Measurements from ENCODE around the gene PPARG.

Gene PPARG

GRCh38 chr3:12300137-12300536 is 11.3 kb downstream of the PPARG start:
- Histone ChIP-seq H3K79me2 (ENCODE audit: control insufficient read depth, low read length) (no peaks in the 10 kb centered on the region), H3K9me3 (ENCODE audit: control insufficient read depth, insufficient read depth, low read length) (no peaks in the 10 kb centered on the region), H3K4me3 (ENCODE audit: low read length) (no peak overlapping the region), H3K4me2 (ENCODE audit: low read length) (no peak overlapping the region), H4K20me1 (ENCODE audit: control insufficient read depth, insufficient read depth, low read depth, low read length) (no peaks in the 10 kb centered on the region), H3K4me1 (ENCODE audit: control insufficient read depth, low read length) (peaks cover 23% of the 10 kb centered on the region), H3K27ac (ENCODE audit: low read depth, low read length) (no peak overlapping the region), H3K27me3 (ENCODE audit: control insufficient read depth, low read length) (no peaks in the 10 kb centered on the region), H3K9me2 (replicated peaks; ENCODE audit: control insufficient read depth, low read length) (no peaks in the 10 kb centered on the region), H3K36me3 (ENCODE audit: control insufficient read depth, low read length) (no peaks in the 10 kb centered on the region), H3F3A (ENCODE audit: control insufficient read depth, insufficient read depth) (no peaks in the 10 kb centered on the region)
- TF ChIP-seq CTCF (IDR thresholded peaks at IDR 0.05; ENCODE audit: low read depth, low read length, poor library complexity, severe bottlenecking) (no peak), EZH2phosphoT487 (IDR thresholded peaks at IDR 0.05; ENCODE audit: borderline replicate concordance, low read length) (no peak)

GRCh38 chr3:12301031-12301430 is 12.2 kb downstream of the PPARG start:
- Histone ChIP-seq H3K4me2 (ENCODE audit: low read length) (no peak overlapping the region), H3K36me3 (ENCODE audit: control insufficient read depth, low read length) (no peaks in the 10 kb centered on the region), H3K79me2 (ENCODE audit: control insufficient read depth, low read length) (no peaks in the 10 kb centered on the region), H3K27ac (ENCODE audit: low read depth, low read length) (no peak overlapping the region), H3K27me3 (ENCODE audit: control insufficient read depth, low read length) (no peaks in the 10 kb centered on the region), H3K9me3 (ENCODE audit: control insufficient read depth, insufficient read depth, low read length) (no peaks in the 10 kb centered on the region), H3K9me2 (replicated peaks; ENCODE audit: control insufficient read depth, low read length) (no peaks in the 10 kb centered on the region), H3K4me1 (ENCODE audit: control insufficient read depth, low read length) (peaks cover 23% of the 10 kb centered on the region), H4K20me1 (ENCODE audit: control insufficient read depth, insufficient read depth, low read depth, low read length) (no peaks in the 10 kb centered on the region), H3F3A (ENCODE audit: control insufficient read depth, insufficient read depth) (no peaks in the 10 kb centered on the region), H3K4me3 (ENCODE audit: low read length) (no peak overlapping the region)
- TF ChIP-seq EZH2phosphoT487 (IDR thresholded peaks at IDR 0.05; ENCODE audit: borderline replicate concordance, low read length) = no peak
- TF ChIP-seq CTCF (IDR thresholded peaks at IDR 0.05; ENCODE audit: low read depth, low read length, poor library complexity, severe bottlenecking) = no peak

GRCh38 chr3:12301513-12301912 is 12.6 kb downstream of the PPARG start:
- H3F3A ChIP-seq (ENCODE audit: control insufficient read depth, insufficient read depth) = no peaks in the 10 kb centered on the region
- TF ChIP-seq EZH2phosphoT487 (IDR thresholded peaks at IDR 0.05; ENCODE audit: borderline replicate concordance, low read length) (no peak), CTCF (IDR thresholded peaks at IDR 0.05; ENCODE audit: low read depth, low read length, poor library complexity, severe bottlenecking) (no peak)
- no peak overlapping the region for H3K27ac ChIP-seq (ENCODE audit: low read depth, low read length)
- no peaks in the 10 kb centered on the region for H3K79me2 ChIP-seq (ENCODE audit: control insufficient read depth, low read length)
- no peak overlapping the region for H3K4me2 ChIP-seq (ENCODE audit: low read length)
- peaks cover 23% of the 10 kb centered on the region for H3K4me1 ChIP-seq (ENCODE audit: control insufficient read depth, low read length)
- no peaks in the 10 kb centered on the region for H3K9me3 ChIP-seq (ENCODE audit: control insufficient read depth, insufficient read depth, low read length)
- no peaks in the 10 kb centered on the region for H4K20me1 ChIP-seq (ENCODE audit: control insufficient read depth, insufficient read depth, low read depth, low read length)
- no peaks in the 10 kb centered on the region for H3K27me3 ChIP-seq (ENCODE audit: control insufficient read depth, low read length)
- no peaks in the 10 kb centered on the region for H3K9me2 ChIP-seq (replicated peaks; ENCODE audit: control insufficient read depth, low read length)
- H3K4me3 ChIP-seq (ENCODE audit: low read length) = no peak overlapping the region
- H3K36me3 ChIP-seq (ENCODE audit: control insufficient read depth, low read length) = no peaks in the 10 kb centered on the region

- Histone ChIP-seq H3K9me2 (replicated peaks; ENCODE audit: control insufficient read depth, low read length) (no peaks in the 10 kb centered on the region), H3K4me2 (ENCODE audit: low read length) (no peak overlapping the region), H3K36me3 (ENCODE audit: control insufficient read depth, low read length) (no peaks in the 10 kb centered on the region), H3K9me3 (ENCODE audit: control insufficient read depth, insufficient read depth, low read length) (no peaks in the 10 kb centered on the region), H3K4me3 (ENCODE audit: low read length) (no peak overlapping the region), H3F3A (ENCODE audit: control insufficient read depth, insufficient read depth) (no peaks in the 10 kb centered on the region), H3K27me3 (ENCODE audit: control insufficient read depth, low read length) (no peaks in the 10 kb centered on the region), H3K79me2 (ENCODE audit: control insufficient read depth, low read length) (no peaks in the 10 kb centered on the region), H4K20me1 (ENCODE audit: control insufficient read depth, insufficient read depth, low read depth, low read length) (no peaks in the 10 kb centered on the region), H3K27ac (ENCODE audit: low read depth, low read length) (no peak overlapping the region), H3K4me1 (ENCODE audit: control insufficient read depth, low read length) (peaks cover 23% of the 10 kb centered on the region)
- TF ChIP-seq EZH2phosphoT487 (IDR thresholded peaks at IDR 0.05; ENCODE audit: borderline replicate concordance, low read length) (no peak), CTCF (IDR thresholded peaks at IDR 0.05; ENCODE audit: low read depth, low read length, poor library complexity, severe bottlenecking) (no peak)
Observed at GRCh38 chr3:12302564-12302963, 13.7 kb downstream of the PPARG start.

Data from DOHH2 (cell line).